Activated CD4-positive, alpha-beta T cell treated with anti-CD3 and anti-CD28 coated beads for 4 hours (primary cell): ENCODE measurements around the gene TMEM244.
"Not testable (repeated sequence)": the region's sequence is repeated elsewhere in the genome, so short reads cannot be mapped to it uniquely, and the experiment has no call there.

Experiments used
- DNase-seq, 2 donors: peaks; one replicate each; pipeline ENCODE4 v3.0.0-alpha.2; 2020

TMEM244 gene

GRCh38 chr6:129860908-129861665 lies at the start of gene TMEM244:
TMEM244 (minus strand) TSS chr6:129861315; CDS start chr6:129861188, 127 bp downstream.
- no peak for DNase-seq

- DNase-seq: no peak
Observed at GRCh38 chr6:129908858-129909257, 47.7 kb upstream of the TMEM244 start.

- no peak for DNase-seq
Observed at GRCh38 chr6:129908356-129908755, 47.2 kb upstream of the TMEM244 start.

GRCh38 chr6:129906515-129907077 lies 45.5 kb upstream of the TMEM244 start:
- no peak for DNase-seq

GRCh38 chr6:129903082-129903481 lies 42.0 kb upstream of the TMEM244 start:
- no peak for DNase-seq

GRCh38 chr6:129902681-129903080 lies 41.6 kb upstream of the TMEM244 start:
- DNase-seq: no peak

GRCh38 chr6:129901910-129902309 lies 40.8 kb upstream of the TMEM244 start:
- no peak for DNase-seq

- DNase-seq: no peak
Observed at GRCh38 chr6:129895692-129896091, 34.6 kb upstream of the TMEM244 start.

- DNase-seq: no peak
Observed at GRCh38 chr6:129894921-129895320, 33.8 kb upstream of the TMEM244 start.

GRCh38 chr6:129893640-129894039 lies 32.5 kb upstream of the TMEM244 start:
- no peak for DNase-seq

- DNase-seq: no peak
Observed at GRCh38 chr6:129890701-129891100, 29.6 kb upstream of the TMEM244 start.

GRCh38 chr6:129890164-129890563 lies 29.0 kb upstream of the TMEM244 start:
- no peak for DNase-seq

GRCh38 chr6:129889580-129889979 lies 28.5 kb upstream of the TMEM244 start:
- no peak for DNase-seq

- DNase-seq: no peak
Observed at GRCh38 chr6:129886401-129887155, 25.5 kb upstream of the TMEM244 start.

GRCh38 chr6:129884211-129884610 lies 23.1 kb upstream of the TMEM244 start:
- no peak for DNase-seq

GRCh38 chr6:129882510-129883023 lies 21.5 kb upstream of the TMEM244 start:
- no peak for DNase-seq

GRCh38 chr6:129877894-129878293 lies 16.8 kb upstream of the TMEM244 start:
- DNase-seq: not testable (repeated sequence)

- DNase-seq: no peak
Observed at GRCh38 chr6:129875610-129876520, 14.8 kb upstream of the TMEM244 start.

- no peak for DNase-seq
Observed at GRCh38 chr6:129874837-129875236, 13.7 kb upstream of the TMEM244 start.

GRCh38 chr6:129872586-129872985 lies 11.5 kb upstream of the TMEM244 start:
- no peak for DNase-seq

GRCh38 chr6:129871221-129871620 lies 10.1 kb upstream of the TMEM244 start:
- DNase-seq: no peak

GRCh38 chr6:129867403-129867802 lies 6.3 kb upstream of the TMEM244 start:
- no peak for DNase-seq

GRCh38 chr6:129866688-129867087 lies 5.6 kb upstream of the TMEM244 start:
- DNase-seq: no peak
